ENCODE results near the gene TOM1.

Gene TOM1

GRCh38 chr22:35349704-35350538 is 50.2 kb downstream of the TOM1 start:
- no peak for TF ChIP-seq CTCF (IDR thresholded peaks at IDR 0.05)
- Histone ChIP-seq H3K4me1 (ENCODE audit: control insufficient read depth in 1 of 2, insufficient read depth in 1 of 2, low read depth in 1 of 2, low read length in 1 of 2) (peaks cover 30 to 31% of the 10 kb centered on the region in 2 experiments), H3K9me3 (no peaks in the 10 kb centered on the region), H3K4me3 (ENCODE audit: low read depth in 1 of 2, low read length in 1 of 2) (no peak overlapping the region), H3K27ac (peak overlapping the region; percentile 45), H3K36me3 (peaks cover 42% of the 10 kb centered on the region), H3K27me3 (peaks cover 24% of the 10 kb centered on the region)

GRCh38 chr22:35350539-35351503 is 51.1 kb downstream of the TOM1 start:
- Histone ChIP-seq H3K4me1 (ENCODE audit: control insufficient read depth in 1 of 2, insufficient read depth in 1 of 2, low read depth in 1 of 2, low read length in 1 of 2) (peaks cover 32% of the 10 kb centered on the region in 2 experiments), H3K27ac (peak overlapping the region; percentile 45)
- TF ChIP-seq CTCF (IDR thresholded peaks at IDR 0.05) = peak; percentile 88

GRCh38 chr22:35352214-35353111 is 52.8 kb downstream of the TOM1 start:
- peaks cover 17% of the 10 kb centered on the region for H3K36me3 ChIP-seq
- H3K27me3 ChIP-seq = peaks cover 24% of the 10 kb centered on the region
- peak overlapping the region; percentile 81 for H3K27ac ChIP-seq
- H3K4me3 ChIP-seq (ENCODE audit: low read depth in 1 of 2, low read length in 1 of 2) = peak overlapping the region; percentile 0 to 4
- no peaks in the 10 kb centered on the region for H3K9me3 ChIP-seq
- peak; percentile 51 for TF ChIP-seq CTCF (IDR thresholded peaks at IDR 0.05)
- peaks cover 47 to 49% of the 10 kb centered on the region in 2 experiments for H3K4me1 ChIP-seq (ENCODE audit: control insufficient read depth in 1 of 2, insufficient read depth in 1 of 2, low read depth in 1 of 2, low read length in 1 of 2)

More at GRCh38 chr22:35350539-35351503, 51.1 kb downstream of the TOM1 start:
- peak overlapping the region; percentile 49 to 57 for H3K4me3 ChIP-seq (ENCODE audit: low read depth in 1 of 2, low read length in 1 of 2)
- H3K27me3 ChIP-seq = peaks cover 24% of the 10 kb centered on the region
- H3K36me3 ChIP-seq = peaks cover 33% of the 10 kb centered on the region
- no peaks in the 10 kb centered on the region for H3K9me3 ChIP-seq

DNA sequence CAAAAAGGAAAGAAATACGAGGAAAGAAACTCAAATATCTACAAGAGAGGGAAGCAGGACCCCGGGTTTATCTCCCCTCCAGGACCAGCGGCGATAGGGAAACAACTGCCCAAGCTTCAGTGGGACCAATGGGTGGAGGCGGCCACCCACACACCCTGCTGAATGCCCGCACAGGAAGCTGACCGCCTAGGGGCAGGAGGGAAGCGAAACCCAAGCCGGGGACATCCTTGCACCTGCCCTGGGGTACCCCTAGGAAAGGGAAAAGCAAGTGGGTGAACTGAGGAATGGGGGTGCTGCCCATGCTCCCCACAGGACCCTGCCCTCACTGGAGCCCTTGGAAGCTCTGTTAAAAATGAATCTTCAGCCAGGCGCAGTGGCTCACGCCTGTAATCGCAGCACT is 53.6 kb downstream of the TOM1 start:
- Histone ChIP-seq H3K4me3 (ENCODE audit: low read depth in 1 of 2, low read length in 1 of 2) (peak overlapping the region; percentile 0 to 4), H3K36me3 (peaks cover 8% of the 10 kb centered on the region), H3K27ac (peak overlapping the region; percentile 81), H3K4me1 (ENCODE audit: control insufficient read depth in 1 of 2, insufficient read depth in 1 of 2, low read depth in 1 of 2, low read length in 1 of 2) (peaks cover 48 to 49% of the 10 kb centered on the region in 2 experiments), H3K27me3 (peaks cover 24% of the 10 kb centered on the region), H3K9me3 (no peaks in the 10 kb centered on the region)
- no peak for TF ChIP-seq CTCF (IDR thresholded peaks at IDR 0.05)

GRCh38 chr22:35354068-35354467 is 54.4 kb downstream of the TOM1 start:
- no peaks in the 10 kb centered on the region for H3K9me3 ChIP-seq
- H3K4me3 ChIP-seq (ENCODE audit: low read depth in 1 of 2, low read length in 1 of 2) = no peak overlapping the region
- H3K27ac ChIP-seq = no peak overlapping the region
- peaks cover under 1% of the 10 kb centered on the region for H3K36me3 ChIP-seq
- H3K27me3 ChIP-seq = peaks cover 24% of the 10 kb centered on the region
- no peak for TF ChIP-seq CTCF (IDR thresholded peaks at IDR 0.05)
- peaks cover 48 to 49% of the 10 kb centered on the region in 2 experiments for H3K4me1 ChIP-seq (ENCODE audit: control insufficient read depth in 1 of 2, insufficient read depth in 1 of 2, low read depth in 1 of 2, low read length in 1 of 2)

All from neutrophil (primary cell).